Neural cell (in vitro differentiated cells): ENCODE measurements around the gene PGA4.

Experiments
- EZH2 ChIP-seq: fragments of 200-600, 300-800 bp; shearing (Covaris generic), sonication (generic); IDR thresholded peaks from 2 replicates; pipeline ENCODE4 v1.6.1; 2014; ENCODE audit warnings: antibody characterized with exemption, low read length, borderline replicate concordance, mild to moderate bottlenecking; ENCODE audit not compliant: insufficient read depth, poor library complexity, severe bottlenecking
- RAD21 ChIP-seq: fragments of 450-650 bp; conservative IDR thresholded peaks from 2 replicates; pipeline ENCODE4 v1.6.1; 2014; ENCODE audit warnings: antibody characterized with exemption, mild to moderate bottlenecking, moderate library complexity
- TF ChIP-seq, protein P1 (sequence below): fragments of 450-650 bp; IDR thresholded peaks from 2 replicates; pipeline ENCODE4 v1.5.1; 2014; ENCODE audit warnings: antibody characterized with exemption, mild to moderate bottlenecking, moderate library complexity; ENCODE audit not compliant: poor library complexity, severe bottlenecking

DNA sequence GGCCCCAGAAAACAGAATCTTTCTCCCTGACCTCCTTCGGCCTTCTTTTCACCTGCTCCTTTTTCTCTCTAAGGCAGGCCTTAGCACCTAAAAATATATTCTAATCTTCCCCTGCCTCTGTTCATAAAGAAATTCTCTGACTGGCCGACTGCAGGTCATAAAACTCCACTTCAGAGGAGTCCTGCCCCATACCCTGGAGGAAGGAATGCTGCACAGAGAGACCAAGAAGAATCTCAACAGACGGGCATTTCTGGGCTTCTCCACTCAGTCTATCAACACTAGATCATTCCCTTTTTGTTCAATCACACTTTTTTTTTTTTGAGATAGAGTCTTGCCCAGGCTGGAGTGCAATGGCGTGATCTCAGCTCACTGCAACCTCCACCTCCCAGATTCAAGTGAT lies 38.5 kb upstream of the PGA4 start:
- TF ChIP-seq, protein P1, sequence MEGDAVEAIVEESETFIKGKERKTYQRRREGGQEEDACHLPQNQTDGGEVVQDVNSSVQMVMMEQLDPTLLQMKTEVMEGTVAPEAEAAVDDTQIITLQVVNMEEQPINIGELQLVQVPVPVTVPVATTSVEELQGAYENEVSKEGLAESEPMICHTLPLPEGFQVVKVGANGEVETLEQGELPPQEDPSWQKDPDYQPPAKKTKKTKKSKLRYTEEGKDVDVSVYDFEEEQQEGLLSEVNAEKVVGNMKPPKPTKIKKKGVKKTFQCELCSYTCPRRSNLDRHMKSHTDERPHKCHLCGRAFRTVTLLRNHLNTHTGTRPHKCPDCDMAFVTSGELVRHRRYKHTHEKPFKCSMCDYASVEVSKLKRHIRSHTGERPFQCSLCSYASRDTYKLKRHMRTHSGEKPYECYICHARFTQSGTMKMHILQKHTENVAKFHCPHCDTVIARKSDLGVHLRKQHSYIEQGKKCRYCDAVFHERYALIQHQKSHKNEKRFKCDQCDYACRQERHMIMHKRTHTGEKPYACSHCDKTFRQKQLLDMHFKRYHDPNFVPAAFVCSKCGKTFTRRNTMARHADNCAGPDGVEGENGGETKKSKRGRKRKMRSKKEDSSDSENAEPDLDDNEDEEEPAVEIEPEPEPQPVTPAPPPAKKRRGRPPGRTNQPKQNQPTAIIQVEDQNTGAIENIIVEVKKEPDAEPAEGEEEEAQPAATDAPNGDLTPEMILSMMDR = no peak
- no peak for TF ChIP-seq EZH2
- no peak for TF ChIP-seq RAD21
